Measurements from ENCODE around the gene CSNK1E. TPM values are rescaled to one million over a fixed set of nuclear protein-coding genes. Genes with fewer than 3 reads are reported as not detected.

The CSNK1E gene
- total RNA-seq, 2 experiments from 2014 or later = 123 TPM

- intact Hi-C loops (cut with micrococcal nuclease) = no loop called here
- TF ChIP-seq CTCF (IDR thresholded peaks at IDR 0.05) = no peak
- CTCF ChIA-PET = interaction anchor here (0.6 to 2.8 kb wide), 4 partner anchors 13 to 297 kb away, joined by 3 to 9 read pairs (median 4); no protein-coding TSS in a partner anchor
- peaks cover 3% of the 10 kb centered on the region for H3K27me3 Mint-ChIP-seq
- POLR2A ChIA-PET = no interaction called here
- no peak overlapping the region for H3K27ac Mint-ChIP-seq
- no peak overlapping the region for H3K4me3 Mint-ChIP-seq
- H3K36me3 Mint-ChIP-seq (ENCODE audit: low read depth) = no peaks in the 10 kb centered on the region
- no peaks in the 10 kb centered on the region for H3K4me1 Mint-ChIP-seq (ENCODE audit: low read depth)
- DNase-seq (no peak), ATAC-seq (no peak)
- H3K9me3 Mint-ChIP-seq = no peaks in the 10 kb centered on the region
Measured at GRCh38 chr22:38348751-38349496, 31.7 kb upstream of the CSNK1E start.

DNA sequence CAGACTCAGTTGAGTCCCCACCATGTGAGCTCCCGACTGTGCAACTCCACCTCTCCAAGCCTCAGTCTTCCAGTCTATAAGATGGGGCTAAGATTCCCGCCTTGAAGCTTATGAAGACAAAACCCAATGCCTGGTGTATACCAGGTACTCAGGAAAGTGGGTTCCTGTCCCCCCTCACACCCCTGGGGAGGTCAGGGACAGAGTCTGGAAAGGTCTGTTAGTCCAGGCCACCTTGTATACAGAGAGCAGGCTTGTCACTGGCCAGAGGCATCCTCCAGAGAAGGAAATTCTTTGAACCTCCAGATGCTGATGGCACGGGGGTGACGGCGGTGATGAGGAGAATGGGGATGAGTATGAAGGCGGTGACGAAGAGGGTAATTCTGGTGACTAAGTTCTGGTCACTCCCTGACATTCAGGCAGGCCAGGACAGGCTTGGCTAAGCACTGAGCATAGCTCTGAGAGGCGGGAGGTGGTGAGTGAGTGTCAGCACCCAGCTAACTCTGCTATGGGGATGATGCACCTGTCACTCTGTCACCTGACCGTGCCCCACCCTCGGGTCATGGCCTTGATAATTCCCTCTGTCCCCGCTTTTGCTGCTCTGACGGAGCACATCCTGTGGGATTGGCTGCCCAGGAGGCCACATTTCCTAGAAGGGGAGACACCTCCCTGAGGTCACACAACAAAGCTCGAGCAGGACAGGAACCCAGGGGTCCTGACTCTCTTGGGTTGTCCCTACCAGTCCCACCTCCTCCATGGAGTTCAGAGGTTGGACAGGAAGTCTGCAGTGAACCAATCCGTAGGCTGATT is 30.9 kb upstream of the CSNK1E start:
- ATAC-seq (no peak), DNase-seq (no peak)
- Mint-ChIP-seq H3K4me1 (ENCODE audit: low read depth) (no peaks in the 10 kb centered on the region), H3K27ac (no peak overlapping the region), H3K36me3 (ENCODE audit: low read depth) (no peaks in the 10 kb centered on the region), H3K27me3 (peaks cover 3% of the 10 kb centered on the region), H3K4me3 (no peak overlapping the region), H3K9me3 (no peaks in the 10 kb centered on the region)
- intact Hi-C loops (cut with micrococcal nuclease) = no loop called here
- ChIA-PET POLR2A (no interaction called here), CTCF (interaction anchor here (1.8 to 2.8 kb wide), 2 partner anchors 50 to 296 kb away, joined by 4 to 9 read pairs; no protein-coding TSS in a partner anchor)
- TF ChIP-seq CTCF (IDR thresholded peaks at IDR 0.05) = no peak

- Mint-ChIP-seq H3K4me3 (no peak overlapping the region), H3K9me3 (no peaks in the 10 kb centered on the region), H3K27me3 (peaks cover 3% of the 10 kb centered on the region), H3K4me1 (ENCODE audit: low read depth) (no peaks in the 10 kb centered on the region), H3K36me3 (ENCODE audit: low read depth) (no peaks in the 10 kb centered on the region), H3K27ac (no peak overlapping the region)
- POLR2A ChIA-PET = no interaction called here
- CTCF ChIA-PET = interaction anchor here (2.8 kb wide), 1 partner anchor 295 kb away, joined by 9 read pairs; no protein-coding TSS in a partner anchor
- TF ChIP-seq CTCF (IDR thresholded peaks at IDR 0.05) = no peak
- intact Hi-C loops (cut with micrococcal nuclease) = no loop called here
- ATAC-seq (no peak), DNase-seq (no peak)
Measured at GRCh38 chr22:38347181-38347943, 30.1 kb upstream of the CSNK1E start.

GRCh38 chr22:38346506-38346905 is 29.3 kb upstream of the CSNK1E start:
- TF ChIP-seq CTCF (IDR thresholded peaks at IDR 0.05) = no peak
- no peaks in the 10 kb centered on the region for H3K4me1 Mint-ChIP-seq (ENCODE audit: low read depth)
- H3K36me3 Mint-ChIP-seq (ENCODE audit: low read depth) = no peaks in the 10 kb centered on the region
- no peak for DNase-seq
- no peak for ATAC-seq
- POLR2A ChIA-PET = no interaction called here
- peaks cover 3% of the 10 kb centered on the region for H3K27me3 Mint-ChIP-seq
- no peak overlapping the region for H3K27ac Mint-ChIP-seq
- H3K9me3 Mint-ChIP-seq = no peaks in the 10 kb centered on the region
- H3K4me3 Mint-ChIP-seq = no peak overlapping the region
- intact Hi-C loops (cut with micrococcal nuclease) = no loop called here
- CTCF ChIA-PET = interaction anchor here (1.4 kb wide), 1 partner anchor 232 kb away, joined by 4 read pairs; no protein-coding TSS in a partner anchor
